ENCODE data around the gene KAZN.

Gene KAZN

DNA sequence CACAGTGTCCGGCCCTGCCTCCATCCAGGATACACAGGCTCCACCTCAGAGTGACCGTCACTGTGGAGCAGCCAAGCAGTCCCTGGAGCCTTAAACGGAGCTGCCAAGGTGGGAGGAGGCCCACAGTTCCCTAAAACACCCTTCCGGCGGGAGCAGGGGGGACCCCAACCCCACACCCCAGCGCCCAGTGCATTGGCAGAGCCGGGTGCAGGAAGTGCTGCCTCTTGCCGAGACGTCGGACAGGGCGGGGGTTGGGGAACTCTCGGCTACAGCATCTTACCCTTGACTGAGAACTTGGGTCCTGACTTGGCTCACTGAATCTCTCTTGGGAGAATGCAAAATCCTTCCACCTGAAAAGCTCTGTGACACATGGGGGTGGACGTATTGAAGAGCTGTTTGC is 516.4 kb downstream of the KAZN start:
- in situ Hi-C loops (cut with HindIII; ENCODE audit: low sequenced_read_pairs), result no loop called here
- no peak for DNase-seq (ENCODE audit: low read depth)
- H3K4me3 ChIP-seq (ENCODE audit: low read depth, low read length), result no peak overlapping the region
- TF ChIP-seq, protein P1, sequence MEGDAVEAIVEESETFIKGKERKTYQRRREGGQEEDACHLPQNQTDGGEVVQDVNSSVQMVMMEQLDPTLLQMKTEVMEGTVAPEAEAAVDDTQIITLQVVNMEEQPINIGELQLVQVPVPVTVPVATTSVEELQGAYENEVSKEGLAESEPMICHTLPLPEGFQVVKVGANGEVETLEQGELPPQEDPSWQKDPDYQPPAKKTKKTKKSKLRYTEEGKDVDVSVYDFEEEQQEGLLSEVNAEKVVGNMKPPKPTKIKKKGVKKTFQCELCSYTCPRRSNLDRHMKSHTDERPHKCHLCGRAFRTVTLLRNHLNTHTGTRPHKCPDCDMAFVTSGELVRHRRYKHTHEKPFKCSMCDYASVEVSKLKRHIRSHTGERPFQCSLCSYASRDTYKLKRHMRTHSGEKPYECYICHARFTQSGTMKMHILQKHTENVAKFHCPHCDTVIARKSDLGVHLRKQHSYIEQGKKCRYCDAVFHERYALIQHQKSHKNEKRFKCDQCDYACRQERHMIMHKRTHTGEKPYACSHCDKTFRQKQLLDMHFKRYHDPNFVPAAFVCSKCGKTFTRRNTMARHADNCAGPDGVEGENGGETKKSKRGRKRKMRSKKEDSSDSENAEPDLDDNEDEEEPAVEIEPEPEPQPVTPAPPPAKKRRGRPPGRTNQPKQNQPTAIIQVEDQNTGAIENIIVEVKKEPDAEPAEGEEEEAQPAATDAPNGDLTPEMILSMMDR (IDR thresholded peaks at IDR 0.05; ENCODE audit: low read depth, low read length, missing control alignments), result no peak

DNA sequence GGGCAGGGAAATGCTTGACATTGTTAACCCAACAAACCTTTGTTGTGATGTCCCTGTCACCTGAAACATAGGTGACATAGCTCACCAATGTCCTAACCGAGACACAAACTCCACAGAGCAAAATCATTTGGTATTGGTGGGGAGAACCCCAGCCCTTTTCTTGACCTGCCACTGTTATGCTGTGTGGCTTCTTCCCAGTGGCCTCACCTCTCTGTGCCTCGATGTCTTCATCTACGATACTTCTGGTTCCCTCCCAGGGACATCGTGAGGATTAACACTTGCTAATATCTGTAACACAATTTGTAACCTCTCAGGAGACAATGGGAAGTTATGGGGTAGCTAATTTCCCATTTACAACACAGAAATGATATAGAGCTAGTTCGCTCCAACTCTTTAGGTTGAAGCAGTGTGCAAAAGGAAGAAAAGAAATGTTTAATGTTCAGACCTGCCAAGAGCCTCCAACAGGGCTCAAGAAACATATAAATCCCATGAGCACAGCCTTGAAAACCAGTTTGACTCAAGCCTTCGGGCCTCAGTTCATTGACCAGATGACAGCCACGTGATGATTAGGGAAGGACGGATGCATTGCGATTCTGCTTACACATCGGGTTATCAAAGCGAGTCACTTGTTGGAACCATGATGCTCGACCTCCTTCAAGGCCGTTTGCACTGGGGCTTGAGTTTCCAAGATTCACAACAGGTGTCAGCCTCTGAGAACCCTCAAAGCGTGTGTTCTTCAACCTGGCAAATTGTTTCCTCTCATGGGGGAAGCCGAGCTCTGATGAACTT is 517.3 kb downstream of the KAZN start:
- H3K4me3 ChIP-seq (ENCODE audit: low read depth, low read length), result no peak overlapping the region
- in situ Hi-C loops (cut with HindIII; ENCODE audit: low sequenced_read_pairs), result no loop called here
- TF ChIP-seq, protein P1 (IDR thresholded peaks at IDR 0.05; ENCODE audit: low read depth, low read length, missing control alignments), result no peak
- no peak for DNase-seq (ENCODE audit: low read depth)

DNA sequence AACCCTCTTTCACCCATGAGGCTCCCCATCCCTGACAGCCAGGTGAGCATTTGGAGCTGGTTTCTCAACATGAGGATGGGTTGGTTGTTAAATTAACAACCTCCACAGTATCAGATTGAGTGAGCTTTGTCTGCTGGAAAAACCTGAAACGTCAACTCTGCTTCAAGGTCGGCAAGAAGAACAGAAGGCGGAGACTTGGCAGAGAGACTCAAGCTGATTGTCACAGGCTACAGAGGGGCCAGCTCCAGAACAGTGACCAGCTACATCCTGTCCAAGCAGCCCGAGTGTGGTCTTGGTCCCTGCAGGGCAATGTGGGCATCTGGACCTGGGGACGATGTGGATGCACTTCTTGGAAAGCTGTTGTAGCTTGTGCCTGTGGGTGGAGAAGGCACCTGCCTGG is 518.5 kb downstream of the KAZN start:
- no peak overlapping the region for H3K4me3 ChIP-seq (ENCODE audit: low read depth, low read length)
- in situ Hi-C loops (cut with HindIII; ENCODE audit: low sequenced_read_pairs), result no loop called here
- TF ChIP-seq, protein P1 (IDR thresholded peaks at IDR 0.05; ENCODE audit: low read depth, low read length, missing control alignments), result no peak
- no peak for DNase-seq (ENCODE audit: low read depth)

DNA sequence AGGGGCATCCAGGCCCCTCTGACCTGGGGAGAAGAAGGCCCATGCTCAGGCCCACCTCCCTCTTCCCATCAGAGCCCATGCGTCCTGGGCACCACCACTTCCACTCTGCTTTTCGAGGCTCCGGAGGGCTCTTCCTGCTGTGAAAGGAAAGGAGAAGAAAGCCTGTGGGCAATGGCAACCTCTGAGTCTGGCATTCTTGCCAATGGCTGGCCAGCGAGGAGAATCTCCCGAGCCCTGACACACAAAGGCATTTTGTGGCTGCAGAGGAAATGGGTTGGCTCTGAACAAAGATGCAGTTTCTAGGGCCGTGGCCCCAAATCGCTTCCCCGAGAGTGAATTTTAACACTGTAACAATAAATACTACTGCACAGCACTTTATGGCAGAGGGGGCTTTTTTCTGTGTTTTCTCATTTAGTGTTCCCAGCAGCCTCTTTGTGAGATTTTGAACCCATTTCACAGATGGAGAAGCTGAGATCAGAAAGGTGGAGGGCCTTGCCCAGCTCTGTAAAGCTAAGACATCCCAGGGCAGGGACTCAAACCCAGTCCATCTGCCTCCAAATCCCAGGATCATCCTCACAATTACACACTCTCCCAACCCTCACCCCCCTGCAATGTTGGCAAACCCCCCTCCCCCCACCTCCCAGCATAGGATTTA is 519.3 kb downstream of the KAZN start:
- in situ Hi-C loops (cut with HindIII; ENCODE audit: low sequenced_read_pairs), result no loop called here
- no peak overlapping the region for H3K4me3 ChIP-seq (ENCODE audit: low read depth, low read length)
- no peak for DNase-seq (ENCODE audit: low read depth)
- TF ChIP-seq, protein P1 (IDR thresholded peaks at IDR 0.05; ENCODE audit: low read depth, low read length, missing control alignments), result no peak

DNA sequence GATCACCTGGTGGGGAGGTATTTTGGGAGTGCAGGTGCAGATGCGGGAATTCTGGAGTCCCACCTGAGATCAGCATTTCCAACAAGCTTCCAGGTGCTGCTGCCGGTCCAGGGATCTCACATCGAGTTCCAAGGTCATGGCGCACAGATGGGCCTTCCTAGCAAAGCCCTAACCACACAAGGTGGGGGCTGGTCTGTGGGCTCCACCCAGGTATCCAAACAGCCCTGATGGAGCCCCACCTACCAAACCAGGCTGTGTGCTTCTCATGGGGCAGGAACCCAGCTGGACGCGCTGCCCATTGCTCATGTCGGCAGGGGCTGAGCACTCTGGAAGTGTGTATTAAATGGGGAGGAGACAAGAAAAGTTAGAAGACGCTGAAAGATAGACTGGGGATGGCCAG is 520.1 kb downstream of the KAZN start:
- in situ Hi-C loops (cut with HindIII; ENCODE audit: low sequenced_read_pairs), result no loop called here
- H3K4me3 ChIP-seq (ENCODE audit: low read depth, low read length), result no peak overlapping the region
- TF ChIP-seq, protein P1 (IDR thresholded peaks at IDR 0.05; ENCODE audit: low read depth, low read length, missing control alignments), result no peak
- DNase-seq (ENCODE audit: low read depth), result no peak

DNA sequence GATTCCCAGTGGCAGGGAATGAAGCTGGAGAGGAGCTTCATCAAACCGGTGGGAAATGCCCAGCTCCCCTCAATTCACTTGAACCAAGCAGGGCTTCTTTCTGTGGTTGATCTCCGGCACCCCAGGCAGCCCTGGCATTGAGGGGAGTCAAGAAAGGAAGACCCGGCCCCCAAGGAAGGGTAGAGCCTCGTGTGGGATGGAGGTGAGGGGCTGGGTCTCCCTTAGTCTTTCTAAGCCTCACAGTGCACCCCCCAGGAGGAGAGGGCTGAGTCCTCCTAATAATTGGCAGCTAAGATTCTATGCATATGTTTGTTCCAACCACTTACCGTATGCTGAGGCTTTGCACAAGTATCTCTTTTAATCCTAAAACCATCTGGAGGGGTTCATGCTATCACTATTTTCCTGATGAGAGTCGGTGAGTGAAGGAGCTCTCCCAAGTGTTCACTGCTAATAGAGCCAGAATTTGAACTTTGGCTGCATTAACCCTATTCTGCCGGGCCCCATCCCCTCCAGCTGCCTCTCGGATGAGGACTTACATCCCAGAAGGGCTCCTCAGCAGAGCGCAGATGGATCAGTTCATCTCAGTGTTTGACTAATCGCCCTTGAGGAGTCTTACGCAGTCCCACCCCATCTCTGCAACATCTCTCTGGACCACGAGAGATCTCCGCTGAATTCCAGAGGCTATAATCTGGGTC is 521.9 kb downstream of the KAZN start:
- TF ChIP-seq, protein P1 (IDR thresholded peaks at IDR 0.05; ENCODE audit: low read depth, low read length, missing control alignments), result no peak
- in situ Hi-C loops (cut with HindIII; ENCODE audit: low sequenced_read_pairs), result no loop called here
- DNase-seq (ENCODE audit: low read depth), result no peak
- no peak overlapping the region for H3K4me3 ChIP-seq (ENCODE audit: low read depth, low read length)

Data from astrocyte of the cerebellum (primary cell).